GM12874 (cell line): Measurements from ENCODE around the gene SLC38A7.

Source experiments
- CTCF ChIP-seq: IDR thresholded peaks from 2 replicates; pipeline ENCODE4 v1.5.1; 2011; ENCODE audit warnings: low read depth, mild to moderate bottlenecking, control low read depth, low read length, moderate library complexity; ENCODE audit not compliant: insufficient read depth

The SLC38A7 gene

GRCh38 chr16:58628845-58629732, 55.5 kb downstream of the SLC38A7 start:
- no peak for TF ChIP-seq CTCF

- no peak for TF ChIP-seq CTCF
Measured at GRCh38 chr16:58624209-58624608, 60.4 kb downstream of the SLC38A7 start.

DNA sequence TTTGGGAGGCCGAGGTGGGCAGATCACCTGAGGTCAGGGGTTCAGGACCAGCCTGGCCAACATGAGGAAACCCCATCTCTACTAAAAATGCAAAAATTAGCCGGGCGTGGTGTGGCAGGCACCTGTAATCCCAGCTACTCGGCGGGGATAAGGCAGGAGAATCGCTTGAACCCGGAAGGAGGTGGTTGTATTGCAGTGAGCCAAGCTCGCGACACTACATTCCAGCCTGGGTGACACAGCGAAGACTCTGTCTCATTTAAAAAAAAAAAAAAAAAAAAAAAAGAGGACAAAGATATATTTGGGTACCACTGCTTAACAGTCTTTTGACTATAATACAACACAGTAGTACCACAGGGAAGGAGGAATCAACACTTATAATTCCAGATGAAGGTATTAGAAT, 64.2 kb downstream of the SLC38A7 start:
- TF ChIP-seq CTCF = no peak

DNA sequence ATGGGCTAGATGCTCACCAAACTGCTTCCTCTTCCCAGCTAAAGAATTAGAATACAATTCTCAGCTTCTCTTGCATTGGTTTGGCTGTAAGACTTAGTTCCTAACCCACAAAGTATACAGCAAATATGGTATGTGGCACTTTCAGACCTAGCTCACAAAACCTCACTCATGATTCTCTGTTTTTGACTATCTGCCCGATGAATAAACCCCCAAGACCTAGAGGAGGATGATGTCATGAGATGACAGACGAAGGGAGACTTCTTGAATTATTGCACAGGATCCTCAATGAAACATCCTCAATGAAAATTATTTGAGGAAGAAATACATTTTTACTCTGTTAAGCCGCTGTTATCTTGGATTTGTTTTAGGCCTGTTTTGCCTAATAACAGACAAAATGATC, 69.3 kb downstream of the SLC38A7 start:
- TF ChIP-seq CTCF = no peak
